B cell (primary cell): Measurements from ENCODE around the gene COX20. TPM values are rescaled to one million over a fixed set of nuclear protein-coding genes. Genes with fewer than 3 reads are reported as not detected.

Experiments used
- ATAC-seq: fragments of 200-7000 bp; cut with Tn5 transposase; one replicate; pipeline ENCODE4 v1.10.0; 2021; ENCODE audit warnings: low read depth, mild to moderate bottlenecking, moderate number of reproducible peaks, moderate library complexity
- CTCF ChIA-PET: fragments of 350-600 bp; sonication (Branson Sonifier 250); formaldehyde crosslinking; loops from one replicate; lab custom pipeline; 2021; ENCODE audit warnings: antibody characterized with exemption, inconsistent platforms; lab: Charles Lee
- POLR2A ChIA-PET: fragments of 350-600 bp; sonication (Branson Sonifier 250); formaldehyde crosslinking; loops from one replicate; lab custom pipeline; 2021; ENCODE audit warnings: antibody characterized with exemption; lab: Charles Lee
- DNase-seq: peaks from one replicate; pipeline ENCODE4 v3.0.0; 2013
- H2AFZ ChIP-seq: 2 replicates; pipeline ENCODE4 v1.6.1; 2012; ENCODE audit warnings: mild to moderate bottlenecking, low read depth, low read length; ENCODE audit not compliant: insufficient read depth, poor library complexity, severe bottlenecking
- H3K27ac ChIP-seq, 2 donors: 1 replicate in 1 of 2; 2 replicates in 1 of 2; pipeline ENCODE4 v1.5.1; 2012 to 2013; ENCODE audit warnings: low read length in 2 of 2, mild to moderate bottlenecking in 2 of 2, moderate library complexity in 1 of 2
- H3K27me3 ChIP-seq, 4 experiments: fragments of 200-600 bp in 1 of 4; sonication (generic) in 1 of 4; replicated peaks in 1 of 4; 1 replicate in 2 of 4; 2 replicates in 2 of 4; pipeline versions ENCODE4 v1.6.1 to v1.7.0; 2013 to 2016; ENCODE audit warnings: low read length in 3 of 4, mild to moderate bottlenecking in 2 of 4, mixed read lengths in 1 of 4, moderate library complexity in 1 of 4; ENCODE audit not compliant: insufficient read depth in 4 of 4, control insufficient read depth in 3 of 4; ENCODE audit errors: control extremely low read depth in 1 of 4
- H3K36me3 ChIP-seq, 2 experiments: replicated peaks in 1 of 2; 1 replicate in 1 of 2; 2 replicates in 1 of 2; pipeline versions ENCODE4 v1.6.1 to v1.7.1; 2013; ENCODE audit warnings: low read length in 1 of 2; ENCODE audit not compliant: insufficient read depth in 2 of 2, control insufficient read depth in 1 of 2; ENCODE audit errors: control extremely low read depth in 1 of 2, extremely low read depth in 1 of 2
- H3K4me1 ChIP-seq, 2 donors: fragments of 200-600 bp in 1 of 2; sonication (generic) in 1 of 2; 1 replicate in 1 of 2; 2 replicates in 1 of 2; pipeline versions ENCODE4 v1.5.1 to v1.6.1; 2013 to 2017; ENCODE audit warnings: low read length in 2 of 2; ENCODE audit not compliant: control insufficient read depth in 2 of 2, insufficient read depth in 2 of 2
- H3K4me2 ChIP-seq: replicated peaks from 2 replicates; pipeline ENCODE3; 2012; ENCODE audit warnings: mild to moderate bottlenecking, low read depth, low read length; ENCODE audit not compliant: poor library complexity, severe bottlenecking
- H3K4me3 ChIP-seq, 5 experiments: fragments of 200-600 bp in 1 of 5; sonication (generic) in 1 of 5; 1 replicate in 3 of 5; 2 replicates in 2 of 5; pipeline versions ENCODE4 v1.5.1 to v1.7.0; 2011 to 2016; ENCODE audit warnings: low read length in 4 of 5, mild to moderate bottlenecking in 4 of 5, low read depth in 2 of 5, control low read depth in 1 of 5, moderate library complexity in 1 of 5; ENCODE audit not compliant: insufficient read depth in 1 of 5; ENCODE audit errors: control extremely low read depth in 1 of 5, extremely low read depth in 1 of 5
- H3K79me2 ChIP-seq: fragments of 200-600 bp; sonication (generic); one replicate; pipeline ENCODE4 v1.6.0; 2016; ENCODE audit warnings: low read length; ENCODE audit not compliant: control insufficient read depth, insufficient read depth
- H3K9ac ChIP-seq: fragments of 200-600 bp; sonication (generic); 2 replicates; pipeline ENCODE4 v1.6.1; 2017; ENCODE audit warnings: mild to moderate bottlenecking, low read length, moderate library complexity
- H3K9me3 ChIP-seq, 3 donors: one replicate each; pipeline versions ENCODE4 v1.6.1 to v1.7.1; 2013; ENCODE audit warnings: low read length in 2 of 3; ENCODE audit not compliant: control insufficient read depth in 2 of 3, insufficient read depth in 1 of 3; ENCODE audit errors: control extremely low read depth in 1 of 3
- H4K20me1 ChIP-seq: 2 replicates; pipeline ENCODE4 v1.6.0; 2012; ENCODE audit warnings: mild to moderate bottlenecking, low read length; ENCODE audit not compliant: insufficient read depth, control insufficient read depth, poor library complexity, severe bottlenecking
- H3K27ac Mint-ChIP-seq: one replicate; pipeline ENCODE4 v1.8.0; 2021; ENCODE audit warnings: mixed read lengths
- H3K27me3 Mint-ChIP-seq: one replicate; pipeline ENCODE4 v1.8.0; 2021; ENCODE audit warnings: mixed read lengths
- H3K4me1 Mint-ChIP-seq: one replicate; pipeline ENCODE4 v1.8.0; 2021; ENCODE audit warnings: mixed read lengths
- H3K4me3 Mint-ChIP-seq: one replicate; pipeline ENCODE4 v1.8.0; 2021; ENCODE audit warnings: mixed read lengths
- H3K9me3 Mint-ChIP-seq: one replicate; pipeline ENCODE4 v1.8.0; 2022; ENCODE audit warnings: mixed read lengths; ENCODE audit not compliant: insufficient read depth
- CTCF ChIP-seq: fragments of 200-600 bp; IDR thresholded peaks from one replicate; pipeline ENCODE4 v1.8.0; 2022; ENCODE audit warnings: antibody characterized with exemption, mild to moderate bottlenecking
- EZH2 ChIP-seq: IDR thresholded peaks from 2 replicates; pipeline ENCODE4 v1.6.1; 2012; ENCODE audit warnings: borderline replicate concordance, low read depth, mild to moderate bottlenecking, moderate library complexity, low read length; ENCODE audit not compliant: insufficient read depth, poor library complexity, severe bottlenecking
- WGBS: methylation state at CpG from one replicate; pipeline ENCODE4 v1.1.5; 2013; ENCODE audit warnings: missing lambda C conversion rate; ENCODE audit not compliant: insufficient coverage; 5-methylcytosine and 5-hydroxymethylcytosine counted together
- intact Hi-C: fragments of 100-400 bp; cut with micrococcal nuclease; formaldehyde crosslinking; loops from one replicate; pipeline ENCODE4 v1.10.0; 2022
- polyA plus RNA-seq: library from polyadenylated mRNA; depleted of rRNA; stranded (reverse); fragments of >200 nt; gene quantifications from 2 replicates; pipeline ENCODE4 v1.2.3, GENCODE V29; 2012
- total RNA-seq, 2 donors: library from RNA; stranded (reverse); fragments of 120-200 nt in 1 of 2; gene quantifications; 1 replicate in 1 of 2; 2 replicates in 1 of 2; pipeline versions ENCODE4 v1.2.3 to v1.2.4, GENCODE V29; 2013 to 2022

COX20 gene
- total and polyA plus RNA-seq, 2 donors (not counting 1 experiment from before 2014, with no cell fraction given) = 24.7 to 35.7 TPM

GRCh38 chr1:244866355-244866754, 30.9 kb downstream of the COX20 start:
- no peak overlapping the region for H3K4me3 Mint-ChIP-seq
- ChIA-PET CTCF (interaction anchor here (3.2 to 6.6 kb wide), 3 partner anchors 31 to 176 kb away, joined by 14 to 70 read pairs (median 66); partner anchors contain the start of gene COX20), POLR2A (interaction anchor here (5.5 to 6.5 kb wide), 2 partner anchors 31 to 104 kb away, joined by 105 to 135 read pairs; partner anchors contain the start of gene COX20)
- intact Hi-C loops = no loop called here
- no peak overlapping the region for H3K4me3 ChIP-seq
- H3K4me1 Mint-ChIP-seq = peaks cover 19% of the 10 kb centered on the region
- H4K20me1 ChIP-seq = peaks cover 22% of the 10 kb centered on the region
- H3K4me1 ChIP-seq = peaks cover 15% of the 10 kb centered on the region in 2 donors
- no peak overlapping the region for H3K27ac Mint-ChIP-seq
- peaks cover 24% of the 10 kb centered on the region for H3K79me2 ChIP-seq
- no peaks in the 10 kb centered on the region for H3K9me3 Mint-ChIP-seq
- H3K27ac ChIP-seq = no peak overlapping the region
- TF ChIP-seq CTCF (no peak), EZH2 (no peak)
- peaks cover 0 to 5% of the 10 kb centered on the region in 2 experiments for H3K36me3 ChIP-seq
- no peak overlapping the region for H3K9ac ChIP-seq
- ATAC-seq = no peak
- H3K4me2 ChIP-seq = no peak overlapping the region
- no peak for DNase-seq
- H2AFZ ChIP-seq = no peak overlapping the region
- WGBS = 100% methylated on average over 1 of the region's 1 CpG
- H3K27me3 Mint-ChIP-seq = no peaks in the 10 kb centered on the region
- H3K27me3 ChIP-seq = no peaks in the 10 kb centered on the region
- no peaks in the 10 kb centered on the region for H3K9me3 ChIP-seq

- no peak overlapping the region for H3K4me3 Mint-ChIP-seq
- CTCF ChIA-PET = interaction anchor here (1.0 kb wide), 1 partner anchor 174 kb away, joined by 3 read pairs; no protein-coding TSS in a partner anchor
- Histone ChIP-seq H3K79me2 (peaks cover 5% of the 10 kb centered on the region), H3K9me3 (no peaks in the 10 kb centered on the region), H3K36me3 (no peaks in the 10 kb centered on the region), H3K4me2 (no peak overlapping the region), H4K20me1 (peaks cover 5% of the 10 kb centered on the region), H3K4me1 (peaks cover 6 to 7% of the 10 kb centered on the region in 2 donors), H3K4me3 (no peak overlapping the region), H3K27me3 (no peaks in the 10 kb centered on the region), H3K27ac (no peak overlapping the region), H3K9ac (no peak overlapping the region), H2AFZ (no peak overlapping the region)
- DNase-seq = no peak
- no peaks in the 10 kb centered on the region for H3K9me3 Mint-ChIP-seq
- ATAC-seq = no peak
- H3K27me3 Mint-ChIP-seq = no peaks in the 10 kb centered on the region
- no peak overlapping the region for H3K27ac Mint-ChIP-seq
- peaks cover 7% of the 10 kb centered on the region for H3K4me1 Mint-ChIP-seq
- WGBS = 100% methylated on average over 7 of the region's 23 CpGs
- intact Hi-C loops = no loop called here
- TF ChIP-seq EZH2 = no peak
- TF ChIP-seq CTCF = no peak
- POLR2A ChIA-PET = no interaction called here
Observed at GRCh38 chr1:244868484-244869363, 33.3 kb downstream of the COX20 start.
